Measurements from ENCODE around the gene CAMSAP1. TPM values are rescaled to one million over a fixed set of nuclear protein-coding genes. Genes with fewer than 3 reads are reported as not detected.

The CAMSAP1 gene
- total and polyA plus RNA-seq, 9 of the 15 experiments (the other 6 are each of a cell fraction or from before 2014, with no cell fraction given): 1.5 to 28.8 (median 14.3) TPM

DNA sequence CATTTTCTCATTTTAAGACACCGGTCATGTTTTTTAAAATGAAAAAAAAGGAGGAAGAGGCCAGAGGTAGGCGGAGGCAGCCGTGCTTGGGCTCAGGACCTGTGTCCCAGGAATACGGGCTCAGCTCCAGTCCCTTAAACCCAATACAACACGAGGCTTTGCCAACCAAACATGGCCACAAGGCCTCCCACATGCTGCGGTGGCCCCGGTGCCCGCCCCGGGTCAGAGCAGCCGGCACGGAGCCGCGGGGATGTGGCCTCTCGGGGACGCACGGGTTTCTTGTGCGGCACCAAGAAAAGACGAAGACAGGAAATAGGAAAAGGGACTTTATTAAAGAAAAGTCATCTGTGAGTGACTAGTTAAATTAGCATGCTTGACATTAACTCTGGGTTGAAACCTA, 25.3 kb upstream of the CAMSAP1 start:
- BruUV-seq (replicated peaks): no TSS peak
- no peak overlapping the region for H3K9ac ChIP-seq (ENCODE audit: insufficient read depth in 1 of 2, low read depth in 2 of 2, low read length in 2 of 2)
- H3K27ac ChIP-seq (ENCODE audit: extremely low read depth, low read depth, low read length): no peak overlapping the region
- ChIA-PET CTCF (ENCODE audit: low intra/inter-chr PET ratio) (no interaction called here), POLR2A (interaction anchor here (0.7 to 1.0 kb wide), 2 partner anchors 16 to 18 kb away, joined by 3 read pairs; no protein-coding TSS in a partner anchor)
- H3K36me3 ChIP-seq (ENCODE audit: control insufficient read depth, insufficient read depth, low read length): peaks cover 96% of the 10 kb centered on the region
- H3K79me2 ChIP-seq (ENCODE audit: control insufficient read depth, insufficient read depth, low read length): peaks cover 74% of the 10 kb centered on the region
- TF ChIP-seq DEAF1 (CRISPR knock-in tag; IDR thresholded peaks at IDR 0.05) (no peak), HSF4 (CRISPR knock-in tag; IDR thresholded peaks at IDR 0.05; ENCODE audit: borderline replicate concordance) (no peak), RBM22 (IDR thresholded peaks at IDR 0.05; ENCODE audit: low read depth, low read length, poor library complexity, severe bottlenecking) (peak; percentile 89), CGGBP1 (CRISPR knock-in tag; IDR thresholded peaks at IDR 0.05) (no peak), OTX1 (CRISPR knock-in tag; IDR thresholded peaks at IDR 0.05) (no peak), ZKSCAN8 (CRISPR knock-in tag; IDR thresholded peaks at IDR 0.05) (no peak), ZNF347 (CRISPR knock-in tag; IDR thresholded peaks at IDR 0.05; ENCODE audit: low read depth) (no peak), FOXK2 (conservative IDR thresholded peaks at IDR 0.05 in 1 of 2, IDR thresholded peaks at IDR 0.05 in 1 of 2; ENCODE audit: low read depth in 2 of 2) (no peak), ATF7 (IDR thresholded peaks at IDR 0.05) (no peak), POLR2G (IDR thresholded peaks at IDR 0.05; ENCODE audit: low read depth, low read length) (peak; percentile 68), BCOR (IDR thresholded peaks at IDR 0.05) (no peak), POLR2H (tag; IDR thresholded peaks at IDR 0.05; ENCODE audit: low read depth) (no peak), RBFOX2 (IDR thresholded peaks at IDR 0.05; ENCODE audit: low read depth, low read length) (peak; percentile 39; the same call in 1 of the 2 replicates)
- H4K20me1 ChIP-seq (replicated peaks; ENCODE audit: control insufficient read depth, insufficient read depth, low read length): peaks cover 46% of the 10 kb centered on the region; the same call in 1 of the 2 replicates
- H3K9me1 ChIP-seq (ENCODE audit: control insufficient read depth, insufficient read depth, low read length): peaks cover 3% of the 10 kb centered on the region
- peaks cover 0 to 45% of the 10 kb centered on the region in 2 experiments; a peak in 1 of 5 replicates for H3K4me1 ChIP-seq (replicated peaks in 1 of 2; ENCODE audit: control insufficient read depth in 2 of 2, insufficient read depth in 2 of 2, low read length in 2 of 2)
- H2AFZ ChIP-seq (ENCODE audit: low read depth, low read length): no peak overlapping the region
- H3K9me3 ChIP-seq (replicated peaks; ENCODE audit: control insufficient read depth, insufficient read depth, low read depth, low read length): no peaks in the 10 kb centered on the region
- ATAC-seq (no peak), DNase-seq (ENCODE audit: extremely low read depth in 1 of 4, low spot score in 3 of 4) (no peak), FAIRE-seq (no peak)
- no peaks in the 10 kb centered on the region for H3K27me3 ChIP-seq (ENCODE audit: control insufficient read depth in 2 of 2, insufficient read depth in 2 of 2, low read length in 2 of 2)
- in situ Hi-C loops (cut with MboI) (no loop called here), intact Hi-C loops (cut with micrococcal nuclease) (no loop called here)
- H3K4me2 ChIP-seq (ENCODE audit: insufficient read depth, low read length): no peak overlapping the region
- WGBS (ENCODE audit: insufficient coverage, low coverage, missing lambda C conversion rate): 97% methylated on average over 16 of the region's 18 CpGs
- no peak overlapping the region for H3K4me3 ChIP-seq
